Right atrium auricular region (tissue), 2 donors: ENCODE measurements around the gene POC1B. TPM values are rescaled to one million over a fixed set of nuclear protein-coding genes. Genes with fewer than 3 reads are reported as not detected.

ENCODE experiments used
- DNase-seq: peaks from one replicate; pipeline ENCODE4 v3.0.0-alpha.2; 2019; ENCODE audit warnings: low spot score
- H3K27ac ChIP-seq, 2 donors: fragments of 200-600 bp; sonication (generic); 1 replicate in 1 of 2; 2 replicates in 1 of 2; pipeline ENCODE4 v1.5.1; 2016 to 2019
- H3K27me3 ChIP-seq, 2 donors: fragments of 200-600 bp; sonication (generic); one replicate each; pipeline versions ENCODE4 v1.5.1 to v1.6.0; 2017 to 2019
- H3K36me3 ChIP-seq: fragments of 200-600 bp; sonication (generic); one replicate; pipeline ENCODE4 v1.5.1; 2016
- H3K4me1 ChIP-seq, 2 donors: fragments of 200-600 bp; sonication (generic); one replicate each; pipeline versions ENCODE4 v1.5.1 to v1.6.0; 2017 to 2019
- H3K4me3 ChIP-seq, 2 donors: fragments of 200-600 bp; sonication (generic); 1 replicate in 1 of 2; 2 replicates in 1 of 2; pipeline ENCODE4 v1.5.1; 2017 to 2019; ENCODE audit warnings: mild to moderate bottlenecking in 1 of 2, moderate library complexity in 1 of 2
- H3K9me3 ChIP-seq, 2 donors: fragments of 200-600 bp; sonication (generic); one replicate each; pipeline ENCODE4 v1.5.1; 2019
- total RNA-seq, 2 donors: library from RNA; depleted of rRNA; stranded (reverse); fragments of >200 nt; gene quantifications; one replicate each; pipeline ENCODE4 v1.1.0, GENCODE V29; 2016
- TF ChIP-seq, protein P1 (sequence below), 2 donors: fragments of 200-600 bp; sonication (generic); IDR thresholded peaks; one replicate each; pipeline ENCODE4 v1.5.1; 2019; ENCODE audit warnings: antibody characterized with exemption in 2 of 2

POC1B gene
- total RNA-seq, 2 donors from 2014 or later = 9.8 to 10.6 TPM

DNA sequence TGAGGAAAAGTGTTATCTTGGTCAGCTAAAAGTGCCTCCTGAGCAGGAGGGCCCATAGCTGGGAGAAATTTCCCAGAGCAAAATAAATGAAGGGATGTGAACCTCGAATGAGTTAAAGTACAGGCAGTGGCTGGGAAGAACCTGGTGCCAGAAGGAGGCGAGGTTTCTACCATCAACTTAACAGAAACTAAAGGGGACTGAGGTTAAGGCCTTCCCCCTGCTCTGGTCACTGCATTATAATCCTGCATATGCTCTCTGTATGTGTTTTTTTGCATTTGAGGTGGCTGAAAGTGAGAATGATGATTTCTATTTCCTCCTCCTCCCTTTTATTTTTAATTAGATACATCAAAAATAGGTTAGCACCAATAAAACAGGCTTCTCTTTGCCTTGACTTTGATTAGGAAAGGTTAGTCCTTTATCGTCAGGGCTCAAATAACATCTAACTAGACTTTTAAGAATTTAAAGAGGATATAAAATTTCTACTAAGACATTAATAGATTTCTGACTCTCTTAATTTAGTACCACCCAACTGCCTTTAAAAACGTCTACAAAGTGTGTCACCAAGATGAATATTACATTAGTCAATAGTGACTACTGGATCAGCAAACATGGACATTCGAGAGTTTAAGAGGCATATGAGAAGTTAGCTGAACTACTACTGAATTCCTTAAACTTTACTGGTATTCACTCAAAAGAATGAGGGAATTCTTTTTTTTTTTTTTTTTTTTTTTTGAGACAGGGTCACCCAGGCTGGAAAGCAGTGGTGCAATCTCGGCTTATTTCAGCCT is 50.5 kb downstream of the POC1B start:
- Histone ChIP-seq H3K4me1 (no peaks in the 10 kb centered on the region), H3K9me3 (no peaks in the 10 kb centered on the region), H3K36me3 (no peaks in the 10 kb centered on the region), H3K27ac (no peak overlapping the region), H3K4me3 (no peak overlapping the region), H3K27me3 (no peaks in the 10 kb centered on the region)
- DNase-seq = no peak
- TF ChIP-seq, protein P1, sequence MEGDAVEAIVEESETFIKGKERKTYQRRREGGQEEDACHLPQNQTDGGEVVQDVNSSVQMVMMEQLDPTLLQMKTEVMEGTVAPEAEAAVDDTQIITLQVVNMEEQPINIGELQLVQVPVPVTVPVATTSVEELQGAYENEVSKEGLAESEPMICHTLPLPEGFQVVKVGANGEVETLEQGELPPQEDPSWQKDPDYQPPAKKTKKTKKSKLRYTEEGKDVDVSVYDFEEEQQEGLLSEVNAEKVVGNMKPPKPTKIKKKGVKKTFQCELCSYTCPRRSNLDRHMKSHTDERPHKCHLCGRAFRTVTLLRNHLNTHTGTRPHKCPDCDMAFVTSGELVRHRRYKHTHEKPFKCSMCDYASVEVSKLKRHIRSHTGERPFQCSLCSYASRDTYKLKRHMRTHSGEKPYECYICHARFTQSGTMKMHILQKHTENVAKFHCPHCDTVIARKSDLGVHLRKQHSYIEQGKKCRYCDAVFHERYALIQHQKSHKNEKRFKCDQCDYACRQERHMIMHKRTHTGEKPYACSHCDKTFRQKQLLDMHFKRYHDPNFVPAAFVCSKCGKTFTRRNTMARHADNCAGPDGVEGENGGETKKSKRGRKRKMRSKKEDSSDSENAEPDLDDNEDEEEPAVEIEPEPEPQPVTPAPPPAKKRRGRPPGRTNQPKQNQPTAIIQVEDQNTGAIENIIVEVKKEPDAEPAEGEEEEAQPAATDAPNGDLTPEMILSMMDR (IDR thresholded peaks at IDR 0.05) = no peak

DNA sequence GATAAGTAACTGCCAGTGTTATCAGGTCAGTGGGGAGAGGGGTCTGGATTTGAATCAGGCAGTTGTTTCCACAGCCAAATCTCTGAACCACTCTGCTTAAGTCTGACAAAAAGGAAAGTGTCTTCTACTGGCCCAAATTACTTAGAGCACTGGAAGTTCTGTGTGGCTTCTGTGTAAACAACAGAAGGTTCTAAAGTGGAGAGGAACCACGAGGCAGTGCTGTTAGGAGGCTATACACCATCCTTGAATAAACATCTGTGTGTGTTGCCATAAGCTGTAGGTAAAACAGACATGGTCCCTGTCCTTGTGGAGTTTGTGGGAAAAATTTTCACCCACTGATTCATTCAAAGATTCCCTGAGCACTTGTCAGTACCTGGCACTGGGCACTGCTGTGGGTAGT is 51.2 kb downstream of the POC1B start:
- no peak overlapping the region for H3K4me3 ChIP-seq
- H3K27ac ChIP-seq = no peak overlapping the region
- H3K9me3 ChIP-seq = no peaks in the 10 kb centered on the region
- no peaks in the 10 kb centered on the region for H3K36me3 ChIP-seq
- TF ChIP-seq, protein P1 (IDR thresholded peaks at IDR 0.05) = no peak
- no peaks in the 10 kb centered on the region for H3K4me1 ChIP-seq
- no peaks in the 10 kb centered on the region for H3K27me3 ChIP-seq
- no peak for DNase-seq

DNA sequence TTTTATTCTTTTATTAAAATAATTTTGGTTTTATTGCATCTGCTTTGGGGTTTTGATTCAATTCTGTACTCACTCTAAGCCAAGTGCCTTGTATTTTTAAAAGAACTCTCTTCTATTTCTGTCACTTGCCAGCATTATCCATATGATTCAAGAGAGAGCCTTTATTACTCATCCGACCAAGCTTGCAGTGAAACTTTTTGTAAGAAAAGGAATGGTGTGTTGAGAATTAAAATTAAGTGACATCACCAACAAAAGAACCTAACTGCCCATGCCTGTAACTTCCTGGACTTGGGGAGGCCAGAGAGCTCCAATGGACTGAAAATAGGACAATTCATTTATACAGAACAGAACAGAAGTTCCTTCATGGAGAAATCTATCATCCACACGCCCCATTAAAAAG is 53.3 kb downstream of the POC1B start:
- no peak for DNase-seq
- TF ChIP-seq, protein P1 (IDR thresholded peaks at IDR 0.05) = no peak
- Histone ChIP-seq H3K4me3 (no peak overlapping the region), H3K36me3 (no peaks in the 10 kb centered on the region), H3K27ac (no peak overlapping the region), H3K27me3 (no peaks in the 10 kb centered on the region), H3K9me3 (no peaks in the 10 kb centered on the region), H3K4me1 (no peaks in the 10 kb centered on the region)

DNA sequence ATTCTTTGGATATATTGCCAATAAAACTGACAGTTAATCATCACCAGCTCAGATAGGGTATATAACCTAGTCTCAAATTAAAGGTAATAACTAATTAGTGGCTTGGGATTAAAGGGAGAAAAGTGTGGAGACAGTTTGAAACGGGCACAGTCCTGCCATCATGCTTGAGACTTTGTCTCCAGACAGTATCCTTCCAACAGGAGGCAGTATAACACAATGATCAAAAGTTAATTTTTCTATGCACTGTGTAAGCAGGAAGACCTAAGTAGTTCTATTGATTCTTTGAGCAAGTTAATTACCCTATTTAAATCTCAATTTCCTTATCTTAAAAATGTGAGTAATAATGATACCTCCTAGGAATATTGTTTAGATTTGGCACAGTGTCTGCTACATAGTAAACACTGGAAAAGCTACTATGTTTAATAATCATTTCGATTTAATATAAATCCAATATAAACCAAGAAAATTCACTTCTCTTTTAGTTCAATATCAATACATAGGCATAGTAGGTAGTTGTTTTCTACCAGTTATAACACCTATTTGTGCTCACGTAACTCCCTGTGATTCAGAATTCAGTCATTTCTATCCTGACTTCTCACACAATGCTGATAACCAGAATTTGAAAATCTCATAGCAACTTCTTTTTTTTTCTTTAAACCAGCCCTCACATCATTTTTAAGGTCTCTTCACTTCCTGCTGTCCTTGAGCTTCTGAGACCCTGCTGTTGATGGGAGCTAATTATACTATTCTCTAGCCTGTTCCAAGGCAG is 54.9 kb downstream of the POC1B start:
- no peaks in the 10 kb centered on the region for H3K4me1 ChIP-seq
- no peak for DNase-seq
- no peak overlapping the region for H3K4me3 ChIP-seq
- TF ChIP-seq, protein P1 (IDR thresholded peaks at IDR 0.05) = peak; percentile 21 to 69
- H3K27me3 ChIP-seq = no peaks in the 10 kb centered on the region
- H3K27ac ChIP-seq = no peak overlapping the region
- H3K9me3 ChIP-seq = no peaks in the 10 kb centered on the region
- no peaks in the 10 kb centered on the region for H3K36me3 ChIP-seq

DNA sequence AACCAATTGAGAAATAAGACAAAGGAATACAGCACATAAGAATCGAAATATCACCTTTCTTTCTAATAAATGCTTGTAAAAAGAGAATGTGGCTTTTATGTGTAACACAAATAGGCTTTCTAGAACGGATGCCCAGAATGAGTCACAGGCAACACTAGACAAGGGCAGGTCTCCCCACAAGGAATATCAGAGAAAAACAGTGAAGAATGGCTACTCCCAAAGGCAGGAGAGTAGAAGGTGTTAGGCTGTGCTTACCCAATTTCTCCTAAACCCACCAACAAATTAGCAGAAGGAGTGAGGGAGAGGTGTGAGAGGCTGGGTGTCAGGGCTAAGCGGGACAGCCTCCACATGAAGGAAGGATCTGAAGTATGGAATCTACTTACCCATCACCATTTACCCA is 56.5 kb downstream of the POC1B start:
- no peak for DNase-seq
- TF ChIP-seq, protein P1 (IDR thresholded peaks at IDR 0.05) = no peak
- Histone ChIP-seq H3K27ac (no peak overlapping the region), H3K36me3 (no peaks in the 10 kb centered on the region), H3K27me3 (no peaks in the 10 kb centered on the region), H3K4me3 (no peak overlapping the region), H3K9me3 (no peaks in the 10 kb centered on the region), H3K4me1 (no peaks in the 10 kb centered on the region)
